ENCODE measurements around the gene CDK11B.
"Not testable (repeated sequence)": the region's sequence is repeated elsewhere in the genome, so short reads cannot be mapped to it uniquely, and the experiment has no call there.

GRCh38 chr1:1702506-1702905, 43.7 kb upstream of the CDK11B start:
- not testable (repeated sequence) for TF ChIP-seq POLR2A, EP300 (IDR thresholded peaks at IDR 0.05)

Measured in ovary (tissue), 1 donor.